Measurements from ENCODE around the gene DNAJC25.

DNA sequence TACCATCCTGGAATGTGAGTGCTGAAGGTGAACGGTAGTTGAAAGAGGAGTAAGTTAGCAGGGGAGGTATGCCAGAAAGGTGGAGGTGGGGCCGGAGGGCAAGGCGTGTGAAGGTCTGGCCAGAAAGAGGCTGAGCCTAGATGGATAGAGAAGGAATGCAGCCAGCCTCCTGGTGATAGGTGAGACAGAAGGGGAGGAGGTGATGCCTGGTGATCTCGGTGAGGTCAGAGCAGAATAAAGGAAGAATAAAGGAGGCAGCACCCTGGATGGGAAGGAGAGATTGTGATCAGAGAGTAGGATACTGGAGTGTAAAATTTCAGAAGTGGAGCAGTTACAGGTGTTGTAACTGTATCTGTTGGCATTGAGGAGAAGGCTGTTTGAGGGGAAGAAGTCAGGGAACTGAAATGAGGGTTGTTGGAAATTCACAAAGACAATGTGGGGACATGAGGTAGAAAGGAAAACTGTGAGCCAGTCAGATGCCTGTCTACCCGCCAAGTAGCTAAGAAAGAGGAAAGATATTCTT lies 32.2 kb downstream of the DNAJC25 start:
- TF ChIP-seq, protein P1, sequence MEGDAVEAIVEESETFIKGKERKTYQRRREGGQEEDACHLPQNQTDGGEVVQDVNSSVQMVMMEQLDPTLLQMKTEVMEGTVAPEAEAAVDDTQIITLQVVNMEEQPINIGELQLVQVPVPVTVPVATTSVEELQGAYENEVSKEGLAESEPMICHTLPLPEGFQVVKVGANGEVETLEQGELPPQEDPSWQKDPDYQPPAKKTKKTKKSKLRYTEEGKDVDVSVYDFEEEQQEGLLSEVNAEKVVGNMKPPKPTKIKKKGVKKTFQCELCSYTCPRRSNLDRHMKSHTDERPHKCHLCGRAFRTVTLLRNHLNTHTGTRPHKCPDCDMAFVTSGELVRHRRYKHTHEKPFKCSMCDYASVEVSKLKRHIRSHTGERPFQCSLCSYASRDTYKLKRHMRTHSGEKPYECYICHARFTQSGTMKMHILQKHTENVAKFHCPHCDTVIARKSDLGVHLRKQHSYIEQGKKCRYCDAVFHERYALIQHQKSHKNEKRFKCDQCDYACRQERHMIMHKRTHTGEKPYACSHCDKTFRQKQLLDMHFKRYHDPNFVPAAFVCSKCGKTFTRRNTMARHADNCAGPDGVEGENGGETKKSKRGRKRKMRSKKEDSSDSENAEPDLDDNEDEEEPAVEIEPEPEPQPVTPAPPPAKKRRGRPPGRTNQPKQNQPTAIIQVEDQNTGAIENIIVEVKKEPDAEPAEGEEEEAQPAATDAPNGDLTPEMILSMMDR (conservative IDR thresholded peaks at IDR 0.05; ENCODE audit: low read depth, low read length): no peak
- TF ChIP-seq EZH2 (IDR thresholded peaks at IDR 0.05; ENCODE audit: borderline replicate concordance, low read depth, low read length, poor library complexity, severe bottlenecking): no peak

All from A673 (cell line).